SH-SY5Y (cell line): ENCODE results near the gene ST3GAL3.

ENCODE experiments used
- GATA2 ChIP-seq: IDR thresholded peaks from 2 replicates; pipeline ENCODE4 v1.6.1; 2011; ENCODE audit warnings: mild to moderate bottlenecking, low read depth, low read length
- GATA3 ChIP-seq: IDR thresholded peaks from 2 replicates; pipeline ENCODE4 v1.6.1; 2011; ENCODE audit warnings: low read depth, mild to moderate bottlenecking, low read length, moderate library complexity

Gene ST3GAL3

DNA sequence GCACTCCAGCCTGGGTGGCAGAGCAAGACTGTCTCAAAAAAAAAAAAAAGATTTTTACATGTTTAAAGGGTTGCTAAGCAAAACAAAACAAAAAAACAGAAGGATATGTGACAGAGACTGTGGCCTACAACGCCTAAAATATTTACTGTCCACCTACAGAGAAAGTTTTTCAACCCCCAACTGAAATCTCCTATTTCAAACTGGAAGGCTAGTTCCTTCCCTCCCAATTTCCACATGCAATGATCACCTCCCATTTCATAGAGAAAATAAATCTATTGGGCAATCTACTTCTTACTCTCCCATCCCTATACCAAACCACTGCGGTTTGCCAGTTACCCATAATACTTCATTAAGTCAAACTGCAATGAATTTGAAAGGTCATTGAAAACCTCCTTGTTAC is 74.2 kb downstream of the ST3GAL3 start:
- no peak for TF ChIP-seq GATA3
- TF ChIP-seq GATA2: no peak

DNA sequence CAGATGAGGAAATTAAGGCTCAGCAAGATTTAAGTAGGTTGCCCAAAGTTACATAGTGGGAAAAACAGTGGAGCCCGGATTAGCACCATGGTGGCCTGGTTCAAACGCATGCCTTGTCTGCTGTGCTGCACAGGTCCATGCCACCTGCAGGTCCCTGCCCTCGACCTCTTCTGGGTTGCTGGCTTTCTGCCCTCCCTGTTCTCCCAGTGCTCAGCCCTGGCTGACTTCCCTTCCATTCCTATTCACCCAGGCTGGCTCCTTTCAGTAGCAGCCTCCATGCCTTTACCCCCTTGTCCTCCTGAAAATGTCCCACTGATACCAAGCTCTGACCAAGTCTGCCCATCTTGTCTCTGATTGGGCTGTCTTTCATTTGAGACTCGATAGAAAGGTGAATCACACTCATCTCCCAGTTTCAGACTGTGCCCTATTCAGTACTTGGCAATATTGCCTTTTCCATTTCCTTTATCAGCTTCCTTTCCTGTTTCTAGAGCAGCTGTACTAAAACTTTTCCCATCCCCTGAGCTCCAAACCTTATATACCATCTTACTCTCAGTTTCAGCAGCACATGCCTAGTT is 75.8 kb downstream of the ST3GAL3 start:
- no peak for TF ChIP-seq GATA3

DNA sequence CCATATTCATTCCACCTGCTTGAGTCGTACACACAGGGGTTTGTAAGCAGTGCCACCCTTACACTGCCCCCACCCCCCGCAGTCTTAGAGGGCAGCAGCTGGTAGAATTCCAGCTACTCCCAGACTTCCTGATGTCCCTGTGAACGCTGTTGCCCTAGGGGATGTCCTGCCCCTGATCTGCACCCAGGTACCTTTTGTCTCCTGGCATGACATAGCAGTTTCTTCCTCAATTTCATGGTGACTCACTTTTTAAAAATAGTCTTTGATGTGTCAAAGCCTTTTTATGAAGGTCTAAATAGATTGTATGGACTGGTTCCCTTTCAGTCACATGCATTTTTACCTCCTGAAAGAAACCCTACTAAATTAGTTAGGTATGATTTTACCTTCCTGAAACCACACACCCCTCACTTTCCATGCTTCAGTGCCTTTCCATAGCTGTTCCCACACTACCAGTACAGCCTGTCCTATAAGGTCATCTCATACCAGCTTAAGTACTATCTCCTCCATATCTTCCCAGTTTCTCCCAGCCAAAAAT is 76.4 kb downstream of the ST3GAL3 start:
- no peak for TF ChIP-seq GATA2
- no peak for TF ChIP-seq GATA3

DNA sequence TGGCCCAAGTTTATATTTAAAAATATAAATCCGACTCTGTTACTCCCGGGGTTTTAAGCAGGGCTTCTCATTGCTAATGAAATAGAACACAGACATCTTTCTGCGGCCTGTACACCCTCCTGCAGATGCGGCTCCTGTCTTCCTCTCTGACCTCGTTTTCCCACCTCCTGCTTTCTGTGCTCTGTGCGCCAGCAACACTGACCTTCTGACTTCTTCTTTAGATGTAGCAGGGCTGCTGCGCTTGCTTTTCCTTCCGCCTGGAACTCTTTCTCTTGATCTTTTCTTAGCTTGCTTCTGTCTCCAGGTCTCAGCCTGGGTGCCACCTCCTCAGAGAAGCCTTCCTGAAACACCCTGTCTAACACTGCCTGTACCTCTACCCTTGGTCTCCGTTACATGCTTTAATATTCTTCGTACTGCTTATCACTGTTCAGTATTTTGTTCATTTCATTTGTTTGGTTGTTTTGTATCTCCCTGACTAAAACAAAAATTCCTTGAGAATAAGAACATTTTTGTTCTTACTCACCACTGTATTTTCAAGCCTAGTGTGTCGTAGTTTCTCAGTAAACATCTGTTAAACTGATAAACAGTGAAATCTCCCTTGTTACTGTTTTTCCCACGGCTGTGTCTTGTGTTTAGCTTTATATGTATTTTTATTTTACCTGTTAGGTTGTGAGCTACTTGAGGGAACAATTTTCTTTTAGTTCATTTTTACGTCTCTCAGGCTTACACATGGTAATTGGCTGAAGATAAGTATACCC is 79.0 kb downstream of the ST3GAL3 start:
- TF ChIP-seq GATA3: no peak
- no peak for TF ChIP-seq GATA2

- no peak for TF ChIP-seq GATA3
- no peak for TF ChIP-seq GATA2
Measured at GRCh38 chr1:43786960-43787359, 79.6 kb downstream of the ST3GAL3 start.

DNA sequence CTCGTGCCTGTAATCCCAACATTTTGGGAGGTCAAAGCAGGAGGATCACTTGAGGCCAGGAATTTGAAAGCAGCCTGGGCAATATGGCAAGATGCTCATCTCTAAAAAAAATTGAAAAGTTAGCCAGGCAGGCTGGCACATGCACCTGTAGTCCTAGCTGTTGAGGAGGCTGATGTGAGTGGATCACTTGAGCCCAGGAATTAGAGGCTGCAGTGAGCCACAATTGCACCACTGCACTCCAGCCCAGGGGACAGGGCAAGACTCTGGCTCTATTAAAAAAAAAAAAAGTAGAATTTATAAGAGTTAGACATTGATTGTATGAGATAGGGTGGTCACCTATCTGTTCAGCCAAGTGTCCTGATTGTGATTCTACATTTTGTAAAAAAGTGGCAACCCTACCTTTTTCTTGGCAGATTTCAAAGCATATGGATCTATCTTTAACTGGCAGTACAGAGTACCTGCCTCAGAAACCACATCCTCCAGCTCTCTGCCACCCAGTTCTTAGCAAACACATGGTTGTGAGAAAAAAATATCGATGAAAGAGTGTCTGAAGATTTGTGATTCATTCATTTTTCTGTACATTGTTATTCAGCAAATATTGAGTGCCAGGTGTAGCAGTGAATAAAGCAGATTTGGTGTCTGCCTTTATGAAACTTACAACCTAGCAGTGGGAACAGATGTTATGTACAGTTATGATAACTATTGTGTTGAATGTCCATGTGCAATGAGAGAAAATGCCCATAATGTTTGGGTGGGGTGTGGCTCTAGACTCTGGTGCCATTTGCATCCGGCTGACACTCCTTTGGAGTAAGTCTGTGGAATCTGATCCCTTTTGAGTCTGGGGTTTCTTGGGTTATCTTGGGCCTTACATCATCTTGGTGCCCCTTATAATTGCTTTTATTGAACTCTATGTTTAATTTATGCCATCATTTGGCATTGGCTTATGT is 82.5 kb downstream of the ST3GAL3 start:
- TF ChIP-seq GATA2 (no peak), GATA3 (no peak)

DNA sequence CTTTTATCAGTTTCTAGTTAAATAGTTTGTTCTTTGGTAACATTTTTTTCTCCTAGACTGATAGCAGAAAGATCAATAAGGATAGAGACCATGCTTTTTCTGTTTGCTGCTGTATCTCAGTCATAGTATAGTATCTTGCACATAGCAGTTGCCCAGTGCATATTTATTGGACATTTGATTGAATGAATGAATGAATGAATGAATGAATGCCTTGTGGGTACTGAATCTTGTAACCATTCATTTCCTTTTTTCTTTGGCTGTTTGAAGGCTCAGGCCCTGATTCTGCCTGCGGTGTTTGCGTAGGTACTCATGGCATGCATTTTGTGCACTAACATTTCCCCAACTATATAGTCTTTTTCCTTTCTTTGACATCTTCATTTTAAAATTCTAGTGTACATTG is 83.9 kb downstream of the ST3GAL3 start:
- TF ChIP-seq GATA2 (no peak), GATA3 (no peak)

DNA sequence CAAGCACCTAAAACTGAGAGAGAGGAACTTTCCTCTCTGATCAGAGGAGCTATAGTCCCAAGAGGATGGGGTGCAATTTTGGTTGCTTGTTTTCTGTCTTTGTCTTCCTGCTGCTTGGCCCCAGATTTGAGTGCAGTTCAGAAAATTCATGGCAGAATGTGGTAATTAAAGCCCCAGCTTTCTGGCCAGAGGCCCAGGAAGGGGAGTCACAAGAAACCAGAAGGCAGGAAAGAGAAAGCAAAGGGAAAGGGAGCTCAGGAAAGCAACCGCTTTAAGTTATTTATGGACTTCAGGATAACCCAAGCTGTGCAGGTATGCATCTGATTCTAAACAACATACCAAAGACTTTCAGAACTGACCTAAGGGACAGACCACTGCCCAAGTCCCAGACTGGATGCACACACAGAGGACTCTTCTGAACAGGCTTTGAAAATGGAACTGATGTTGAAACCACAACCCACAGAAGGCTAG is 88.8 kb downstream of the ST3GAL3 start:
- TF ChIP-seq GATA2 (no peak), GATA3 (no peak)

DNA sequence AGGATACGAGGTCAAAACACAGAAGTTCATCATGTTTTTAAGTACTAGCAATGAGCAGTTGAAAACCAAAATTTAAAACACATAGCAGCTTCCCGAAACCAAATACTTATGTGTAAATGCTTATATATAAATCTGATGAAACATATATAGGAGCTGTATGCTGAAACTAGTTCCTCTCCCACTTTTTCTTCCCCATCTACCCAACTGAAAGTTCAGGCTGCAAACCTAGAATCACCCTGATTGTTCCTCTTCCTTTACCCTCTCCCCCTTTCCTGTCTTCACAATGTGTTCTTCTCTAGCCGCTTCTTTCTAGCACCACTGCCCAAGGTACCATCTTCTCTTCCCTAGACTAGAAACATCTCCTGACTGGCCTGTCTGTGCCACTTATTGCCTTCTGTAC is 90.6 kb downstream of the ST3GAL3 start:
- TF ChIP-seq GATA2 (no peak), GATA3 (no peak)

GRCh38 chr1:43799656-43800635 is 92.6 kb downstream of the ST3GAL3 start:
- TF ChIP-seq GATA2 (no peak), GATA3 (no peak)

GRCh38 chr1:43800771-43801170 is 93.4 kb downstream of the ST3GAL3 start:
- no peak for TF ChIP-seq GATA3
- no peak for TF ChIP-seq GATA2

DNA sequence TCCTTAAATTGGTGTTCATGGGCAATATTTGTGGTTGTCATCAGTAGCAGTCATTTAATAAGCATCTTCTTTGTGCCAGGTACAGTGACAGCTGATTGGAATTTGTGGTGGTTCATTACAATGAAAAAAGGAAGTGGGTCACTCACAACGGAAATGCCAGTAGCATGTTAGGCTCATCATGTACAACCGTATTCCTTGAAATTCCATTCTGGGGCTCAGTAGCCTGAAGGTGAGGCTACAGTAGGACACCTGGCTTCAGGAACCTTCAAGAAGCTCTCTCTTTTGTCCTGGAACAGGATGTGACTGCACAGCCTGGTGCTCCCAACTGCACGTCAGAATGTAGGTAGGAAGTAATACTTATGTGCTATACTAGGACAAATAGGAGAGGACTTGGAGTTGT is 93.9 kb downstream of the ST3GAL3 start:
- TF ChIP-seq GATA2 (no peak), GATA3 (no peak)

DNA sequence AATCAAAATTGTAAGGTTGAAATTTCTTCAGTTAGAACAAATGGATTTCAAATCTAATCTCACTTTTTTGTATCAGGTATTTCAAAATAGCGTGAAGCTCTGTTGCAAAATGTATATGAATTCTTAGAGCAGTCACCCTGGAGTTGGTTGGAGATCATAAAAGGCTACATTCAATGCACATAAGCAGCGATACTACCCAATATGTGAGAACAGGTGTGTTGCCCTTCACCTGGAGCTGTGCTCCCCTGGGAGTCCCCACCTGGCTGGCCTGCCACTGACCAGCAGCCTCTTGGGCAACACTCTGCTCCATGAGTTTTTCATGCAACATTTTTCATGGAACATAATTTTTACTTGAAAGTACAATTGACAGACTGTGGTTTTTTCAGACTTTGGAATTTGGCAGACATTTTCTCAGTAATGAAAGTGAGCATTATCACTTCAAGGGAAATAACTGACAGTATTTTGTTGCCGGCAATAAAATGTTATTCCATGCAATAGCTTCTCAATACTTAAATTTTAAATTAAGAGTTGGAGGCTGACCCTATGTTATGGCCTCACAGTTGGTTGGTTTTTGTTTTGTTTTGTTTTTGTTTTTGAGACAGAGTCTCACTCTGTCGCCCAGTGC is 95.1 kb downstream of the ST3GAL3 start:
- TF ChIP-seq GATA3 (no peak), GATA2 (no peak)
